Tibial nerve (tissue), 4 donors: ENCODE results near the gene JUN. TPM values are rescaled to one million over a fixed set of nuclear protein-coding genes. Genes with fewer than 3 reads are reported as not detected.

ENCODE experiments used
- DNase-seq, 2 donors: peaks; one replicate each; pipeline ENCODE4 v3.0.0-alpha.2; 2019; ENCODE audit warnings: low spot score in 2 of 2
- H3K27ac ChIP-seq, 4 donors: fragments of 200-600 bp; sonication (generic) in 3 of 4; one replicate each; pipeline ENCODE4 v1.5.1; 2017 to 2019; ENCODE audit warnings: mild to moderate bottlenecking in 1 of 4
- H3K27me3 ChIP-seq, 2 donors: fragments of 200-600 bp; sonication (generic) in 1 of 2; one replicate each; pipeline versions ENCODE4 v1.5.1 to v1.6.0; 2017 to 2019
- H3K36me3 ChIP-seq, 3 donors: fragments of 200-600 bp; sonication (generic); one replicate each; pipeline ENCODE4 v1.5.1; 2018 to 2019
- H3K4me1 ChIP-seq, 4 donors: fragments of 200-600 bp; sonication (generic) in 3 of 4; one replicate each; pipeline ENCODE4 v1.5.1; 2017 to 2019
- H3K4me3 ChIP-seq, 4 donors: fragments of 200-600 bp; sonication (generic) in 3 of 4; one replicate each; pipeline ENCODE4 v1.5.1; 2017 to 2019; ENCODE audit warnings: mild to moderate bottlenecking in 1 of 4, moderate library complexity in 1 of 4
- H3K9me3 ChIP-seq, 4 donors: fragments of 200-600 bp; sonication (generic) in 3 of 4; one replicate each; pipeline ENCODE4 v1.5.1; 2017 to 2019
- EP300 ChIP-seq, 2 donors: sonication (generic); formaldehyde crosslinking; IDR thresholded peaks; one replicate each; pipeline ENCODE4 v1.6.1; 2017; ENCODE audit warnings: antibody characterized with exemption in 2 of 2, mild to moderate bottlenecking in 1 of 2
- POLR2A ChIP-seq, 2 donors: fragments of 450-650 bp; IDR thresholded peaks; one replicate each; pipeline ENCODE4 v1.6.1; 2017; ENCODE audit warnings: antibody characterized with exemption in 2 of 2, mild to moderate bottlenecking in 2 of 2, moderate library complexity in 2 of 2
- WGBS, 2 donors: methylation state at CpG; one replicate each; pipeline ENCODE4 v1.1.5; 2018; 5-methylcytosine and 5-hydroxymethylcytosine counted together
- total RNA-seq, 4 donors: library from RNA; depleted of rRNA; stranded (reverse); fragments of >200 nt; gene quantifications; one replicate each; pipeline ENCODE4 v1.1.0, GENCODE V29; 2016
- TF ChIP-seq, protein P1 (sequence below), 5 experiments: fragments of 200-600 bp in 3 of 5; fragments of 450-650 bp in 2 of 5; sonication (generic) in 3 of 5; IDR thresholded peaks; one replicate each; pipeline ENCODE4 v1.5.1; 2016 to 2019; ENCODE audit warnings: antibody characterized with exemption in 5 of 5, mild to moderate bottlenecking in 3 of 5, moderate library complexity in 2 of 5

Gene JUN
- total RNA-seq, 4 donors from 2014 or later: 169 to 267 (median 192) TPM

DNA sequence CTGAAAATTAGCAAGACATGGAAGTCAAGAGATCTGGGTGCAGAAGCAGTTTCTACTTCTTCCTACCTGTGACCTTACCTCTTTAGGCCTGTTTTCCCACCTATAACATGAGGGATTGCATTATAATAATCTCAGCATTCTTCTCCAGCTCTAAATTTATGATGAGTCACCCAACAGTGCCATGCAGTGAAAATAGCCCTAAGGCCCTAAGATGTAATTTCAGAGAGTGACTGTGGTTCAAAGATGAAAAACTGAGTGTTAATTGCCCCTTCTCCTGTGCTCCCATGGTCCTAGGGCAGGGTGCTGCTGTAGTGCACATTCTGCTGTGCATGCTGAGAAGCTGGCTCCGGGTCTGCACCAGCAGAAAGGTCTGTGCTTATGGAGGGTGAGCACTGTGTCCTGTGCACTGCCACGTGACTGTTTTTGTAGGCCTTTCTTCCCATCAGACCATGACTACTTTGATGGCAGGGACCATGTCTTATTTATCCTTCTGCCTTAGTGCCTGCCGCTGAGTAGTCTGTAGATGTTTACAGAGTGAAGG lies 29.7 kb downstream of the JUN start:
- Histone ChIP-seq H3K36me3 (no peaks in the 10 kb centered on the region), H3K27me3 (no peaks in the 10 kb centered on the region), H3K9me3 (no peaks in the 10 kb centered on the region), H3K27ac (peak overlapping the region in 1 of 4 donors; percentile 58), H3K4me1 (peaks cover 0 to 38% (median 11%) of the 10 kb centered on the region in 4 donors), H3K4me3 (no peak overlapping the region)
- 89 to 92% methylated on average over 3 of the region's 3 CpGs for WGBS, 2 donors
- no peak for DNase-seq
- TF ChIP-seq POLR2A (IDR thresholded peaks at IDR 0.05) (no peak), EP300 (IDR thresholded peaks at IDR 0.05) (no peak)
- TF ChIP-seq, protein P1, sequence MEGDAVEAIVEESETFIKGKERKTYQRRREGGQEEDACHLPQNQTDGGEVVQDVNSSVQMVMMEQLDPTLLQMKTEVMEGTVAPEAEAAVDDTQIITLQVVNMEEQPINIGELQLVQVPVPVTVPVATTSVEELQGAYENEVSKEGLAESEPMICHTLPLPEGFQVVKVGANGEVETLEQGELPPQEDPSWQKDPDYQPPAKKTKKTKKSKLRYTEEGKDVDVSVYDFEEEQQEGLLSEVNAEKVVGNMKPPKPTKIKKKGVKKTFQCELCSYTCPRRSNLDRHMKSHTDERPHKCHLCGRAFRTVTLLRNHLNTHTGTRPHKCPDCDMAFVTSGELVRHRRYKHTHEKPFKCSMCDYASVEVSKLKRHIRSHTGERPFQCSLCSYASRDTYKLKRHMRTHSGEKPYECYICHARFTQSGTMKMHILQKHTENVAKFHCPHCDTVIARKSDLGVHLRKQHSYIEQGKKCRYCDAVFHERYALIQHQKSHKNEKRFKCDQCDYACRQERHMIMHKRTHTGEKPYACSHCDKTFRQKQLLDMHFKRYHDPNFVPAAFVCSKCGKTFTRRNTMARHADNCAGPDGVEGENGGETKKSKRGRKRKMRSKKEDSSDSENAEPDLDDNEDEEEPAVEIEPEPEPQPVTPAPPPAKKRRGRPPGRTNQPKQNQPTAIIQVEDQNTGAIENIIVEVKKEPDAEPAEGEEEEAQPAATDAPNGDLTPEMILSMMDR (IDR thresholded peaks at IDR 0.05): no peak

DNA sequence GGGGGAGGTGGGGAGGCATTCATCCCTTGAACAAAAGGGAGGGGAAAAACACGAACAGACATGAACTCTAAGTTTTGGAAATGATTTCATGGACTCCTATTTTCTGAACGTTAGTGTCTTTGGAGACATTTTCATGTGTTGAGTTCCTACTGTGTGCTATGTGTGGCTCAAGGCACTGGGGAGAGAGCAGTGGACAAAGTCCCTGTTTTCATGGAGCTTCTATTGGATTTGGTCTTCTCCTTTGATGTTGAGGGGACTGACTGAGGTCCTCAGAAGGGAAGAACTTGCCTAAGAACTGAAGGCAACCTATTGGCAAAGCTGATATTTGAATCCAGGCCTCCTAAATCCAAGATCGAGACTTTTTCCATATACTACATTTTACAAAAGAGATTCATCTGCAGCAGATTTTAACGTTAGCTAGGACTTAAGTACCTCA lies 30.4 kb downstream of the JUN start:
- 62 to 70% methylated on average over 4 of the region's 4 CpGs for WGBS, 2 donors

DNA sequence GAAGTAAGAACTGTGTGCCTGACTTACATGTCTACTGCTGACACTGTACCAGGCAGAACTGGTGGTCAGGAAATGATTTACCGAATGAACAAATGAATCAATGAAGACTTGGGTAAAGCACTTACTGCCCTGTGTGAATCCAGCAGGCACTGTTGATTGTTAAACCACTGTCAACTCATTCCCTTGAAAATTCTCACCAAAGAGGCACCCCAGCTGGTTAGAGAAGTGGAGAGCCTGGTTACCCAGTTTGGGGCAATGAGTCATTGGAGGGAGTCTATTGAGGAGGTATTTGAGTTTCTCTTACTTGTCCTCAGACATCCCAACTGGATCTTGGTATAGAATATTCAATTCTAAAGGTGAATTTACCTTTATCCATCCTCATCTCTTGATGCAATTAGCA lies 34.2 kb downstream of the JUN start:
- Histone ChIP-seq H3K27me3 (no peaks in the 10 kb centered on the region), H3K4me3 (no peak overlapping the region), H3K27ac (no peak overlapping the region), H3K9me3 (no peaks in the 10 kb centered on the region), H3K36me3 (no peaks in the 10 kb centered on the region), H3K4me1 (peaks cover 0 to 22% (median 2%) of the 10 kb centered on the region in 4 donors)
- WGBS, 2 donors: 96 to 100% methylated on average over 1 of the region's 1 CpG
- TF ChIP-seq EP300 (IDR thresholded peaks at IDR 0.05): no peak
- no peak for TF ChIP-seq POLR2A (IDR thresholded peaks at IDR 0.05)
- DNase-seq: no peak

More for the DNA sequence above, 30.4 kb downstream of the JUN start:
- peak overlapping the region in 2 of 4 donors; percentile 51 to 53 for H3K27ac ChIP-seq
- TF ChIP-seq EP300 (IDR thresholded peaks at IDR 0.05) (no peak), POLR2A (IDR thresholded peaks at IDR 0.05) (no peak)
- TF ChIP-seq, protein P1 (IDR thresholded peaks at IDR 0.05): no peak
- H3K4me1 ChIP-seq: peaks cover 0 to 38% (median 11%) of the 10 kb centered on the region in 4 donors
- no peaks in the 10 kb centered on the region for H3K27me3 ChIP-seq
- H3K4me3 ChIP-seq: no peak overlapping the region
- H3K36me3 ChIP-seq: no peaks in the 10 kb centered on the region
- DNase-seq: no peak
- no peaks in the 10 kb centered on the region for H3K9me3 ChIP-seq

DNA sequence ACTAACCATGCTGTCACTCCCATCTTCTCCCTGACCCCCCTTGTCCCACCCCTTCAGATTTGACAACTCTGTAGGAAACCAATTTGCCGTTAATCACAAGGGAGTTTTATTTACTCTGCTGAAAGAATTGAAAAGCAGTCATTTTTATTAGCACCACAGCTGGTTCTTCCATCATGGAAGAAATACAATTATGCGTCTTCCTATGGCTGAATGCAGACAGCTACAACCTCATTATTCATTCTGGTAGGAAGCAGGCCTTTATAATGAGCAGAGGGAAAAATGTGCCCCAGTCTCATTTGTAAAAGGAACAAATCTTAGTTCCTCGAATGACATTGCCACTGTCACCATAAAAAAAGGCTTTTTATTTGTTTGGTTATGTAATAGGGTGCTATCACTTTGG lies 35.2 kb downstream of the JUN start:
- H3K4me1 ChIP-seq: peaks cover 0 to 16% (median 0%) of the 10 kb centered on the region in 4 donors
- no peaks in the 10 kb centered on the region for H3K9me3 ChIP-seq
- no peak overlapping the region for H3K27ac ChIP-seq
- H3K27me3 ChIP-seq: no peaks in the 10 kb centered on the region
- no peak overlapping the region for H3K4me3 ChIP-seq
- H3K36me3 ChIP-seq: no peaks in the 10 kb centered on the region
- no peak for TF ChIP-seq POLR2A (IDR thresholded peaks at IDR 0.05)
- no peak for TF ChIP-seq EP300 (IDR thresholded peaks at IDR 0.05)
- TF ChIP-seq, protein P1 (IDR thresholded peaks at IDR 0.05): no peak
- no peak for DNase-seq
- 42 to 43% methylated on average over 3 of the region's 3 CpGs for WGBS, 2 donors

DNA sequence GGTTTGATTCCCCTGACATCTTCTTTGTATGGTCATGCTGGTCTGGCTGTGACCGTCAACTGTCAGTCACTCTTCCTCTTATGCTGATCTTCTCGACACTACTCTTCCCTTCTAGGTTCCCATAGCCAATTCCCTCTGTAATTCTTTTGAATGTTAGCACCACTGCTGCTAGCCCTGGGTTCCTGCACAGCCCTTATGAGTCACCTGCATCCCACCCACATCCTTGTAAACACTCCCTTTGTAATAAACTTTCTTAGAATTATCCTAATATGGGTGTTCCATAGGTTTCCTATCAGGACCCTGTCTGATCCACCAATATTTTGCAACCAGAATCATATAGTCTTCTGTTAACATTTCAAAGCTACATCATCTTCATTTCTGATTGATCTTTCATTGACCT lies 37.1 kb downstream of the JUN start:
- Histone ChIP-seq H3K4me1 (no peaks in the 10 kb centered on the region), H3K4me3 (no peak overlapping the region), H3K36me3 (no peaks in the 10 kb centered on the region), H3K27ac (no peak overlapping the region), H3K9me3 (no peaks in the 10 kb centered on the region), H3K27me3 (no peaks in the 10 kb centered on the region)
- no peak for DNase-seq
- no peak for TF ChIP-seq EP300 (IDR thresholded peaks at IDR 0.05)
- TF ChIP-seq POLR2A (IDR thresholded peaks at IDR 0.05): no peak
- TF ChIP-seq, protein P1 (IDR thresholded peaks at IDR 0.05): no peak
- 87 to 94% methylated on average over 2 of the region's 2 CpGs for WGBS, 2 donors
